AG04449 (cell line): ENCODE results near the gene NGDN.

Source experiments
- CTCF ChIA-PET: fragments of 350-600 bp; formaldehyde crosslinking; extraction: SDS; loops from one replicate; lab custom pipeline; 2021; ENCODE audit warnings: antibody characterized with exemption; lab: Yijun Ruan, JAX
- POLR2A ChIA-PET: fragments of 400-600, 350-600 bp; formaldehyde crosslinking; extraction: SDS; loops from one replicate; lab custom pipeline; 2020; ENCODE audit warnings: antibody characterized with exemption, inconsistent platforms; lab: Yijun Ruan, JAX
- DNase-seq: peaks from one replicate; pipeline ENCODE4 v3.0.0-alpha.2; 2010; ENCODE audit warnings: low read depth, low spot score
- H3K4me3 ChIP-seq: 2 replicates; pipeline ENCODE4 v1.5.1; 2011; ENCODE audit warnings: low read depth, mild to moderate bottlenecking, control low read depth, low read length
- CTCF ChIP-seq: IDR thresholded peaks from one replicate; pipeline ENCODE4 v1.5.1; 2011; ENCODE audit warnings: mild to moderate bottlenecking, moderate library complexity, low read length, control low read depth, inconsistent platforms; ENCODE audit not compliant: insufficient read depth; ENCODE audit errors: missing control alignments

The NGDN gene

GRCh38 chr14:23513818-23514643 lies 44.5 kb downstream of the NGDN start:
- TF ChIP-seq CTCF: no peak
- ChIA-PET POLR2A (no interaction called here), CTCF (interaction anchor here (1.0 to 1.3 kb wide), 3 partner anchors 23 to 35 kb away, joined by 3 read pairs; no protein-coding TSS in a partner anchor)
- DNase-seq: no peak
- no peak overlapping the region for H3K4me3 ChIP-seq

DNA sequence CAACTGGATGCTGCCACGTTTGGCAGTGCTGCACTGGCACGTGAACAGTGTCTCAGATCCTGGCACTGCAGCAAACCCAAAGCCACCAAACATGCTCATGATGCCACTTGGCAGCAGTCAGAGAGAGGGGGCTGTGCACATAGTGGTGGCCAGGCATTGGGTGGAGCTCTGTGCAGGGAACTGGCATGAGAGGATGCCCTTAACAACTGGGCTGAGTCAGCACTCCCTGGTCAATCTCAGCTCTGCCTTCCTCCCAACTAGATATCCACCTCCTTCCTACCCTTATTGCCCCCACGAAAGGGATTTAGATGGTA lies 45.1 kb downstream of the NGDN start:
- no peak for TF ChIP-seq CTCF
- ChIA-PET POLR2A (no interaction called here), CTCF (interaction anchor here (1.0 to 1.3 kb wide), 3 partner anchors 22 to 36 kb away, joined by 3 read pairs; no protein-coding TSS in a partner anchor)
- no peak overlapping the region for H3K4me3 ChIP-seq
- DNase-seq: no peak

DNA sequence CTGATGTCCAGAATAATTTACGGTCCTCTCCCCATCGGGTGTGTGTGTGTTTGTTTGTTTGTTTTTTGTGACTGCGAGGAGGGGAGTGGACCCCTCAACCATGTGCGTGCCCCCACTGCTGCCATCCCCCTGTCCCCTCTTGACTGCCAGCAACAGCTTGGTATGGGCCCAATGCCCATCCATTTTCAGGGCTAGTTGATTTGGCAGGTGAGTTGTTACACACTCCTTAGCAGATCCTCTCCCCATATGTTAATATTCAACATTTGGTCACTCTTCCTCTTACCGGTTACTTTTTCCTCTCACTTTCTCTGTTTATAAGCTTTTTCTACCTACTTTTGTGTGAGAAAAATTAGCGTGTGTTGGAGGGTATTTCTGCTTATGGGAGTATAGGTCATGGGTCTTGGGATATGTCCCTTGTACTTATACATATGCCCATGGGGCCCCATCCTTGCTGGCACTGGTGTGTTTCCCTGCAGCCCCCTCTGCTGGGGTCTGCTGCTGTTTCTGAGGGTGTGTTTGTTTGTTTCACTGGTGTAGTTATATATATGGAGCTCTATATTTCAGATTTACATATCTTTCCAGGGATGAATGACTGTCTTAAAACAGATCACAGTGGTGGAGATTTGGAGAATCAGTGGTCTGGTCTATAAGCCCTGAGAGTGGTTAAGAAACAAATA lies 48.3 kb downstream of the NGDN start:
- ChIA-PET POLR2A (no interaction called here), CTCF (interaction anchor here (1.6 to 1.7 kb wide), 2 partner anchors 9 to 43 kb away, joined by 3 to 8 read pairs; no protein-coding TSS in a partner anchor)
- TF ChIP-seq CTCF: no peak
- DNase-seq: no peak
- H3K4me3 ChIP-seq: no peak overlapping the region

DNA sequence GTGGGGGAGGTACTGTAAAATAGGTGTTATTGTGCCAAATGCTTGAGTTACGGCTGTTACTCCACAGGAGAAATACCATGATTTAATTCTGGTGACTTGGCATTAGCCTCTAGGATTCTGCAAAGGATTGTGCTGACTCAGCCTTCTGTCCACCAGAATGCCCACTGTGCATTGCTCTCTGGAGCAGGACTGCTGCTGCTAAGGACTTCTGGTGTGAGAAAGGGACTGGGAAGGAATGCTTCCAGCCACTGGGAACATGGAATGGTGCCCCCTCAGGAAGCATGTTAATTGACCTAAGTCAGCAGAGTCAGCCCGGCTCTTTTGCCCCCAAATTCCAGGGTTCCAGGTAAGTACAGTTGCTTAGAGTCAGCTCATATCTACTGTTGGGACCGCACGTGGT lies 49.2 kb downstream of the NGDN start:
- no peak overlapping the region for H3K4me3 ChIP-seq
- DNase-seq: no peak
- ChIA-PET CTCF (interaction anchor here (1.5 to 1.7 kb wide), 3 partner anchors 8 to 43 kb away, joined by 3 to 8 read pairs (median 4); no protein-coding TSS in a partner anchor), POLR2A (no interaction called here)
- TF ChIP-seq CTCF: no peak

GRCh38 chr14:23520899-23521533 lies 51.5 kb downstream of the NGDN start:
- ChIA-PET CTCF (interaction anchor here (0.8 to 1.5 kb wide), 3 partner anchors 10 to 25 kb away, joined by 3 to 4 read pairs (median 4); no protein-coding TSS in a partner anchor), POLR2A (no interaction called here)
- H3K4me3 ChIP-seq: no peak overlapping the region
- no peak for DNase-seq
- no peak for TF ChIP-seq CTCF
